Measurements from ENCODE around the gene SH3BP1.

Gene SH3BP1

DNA sequence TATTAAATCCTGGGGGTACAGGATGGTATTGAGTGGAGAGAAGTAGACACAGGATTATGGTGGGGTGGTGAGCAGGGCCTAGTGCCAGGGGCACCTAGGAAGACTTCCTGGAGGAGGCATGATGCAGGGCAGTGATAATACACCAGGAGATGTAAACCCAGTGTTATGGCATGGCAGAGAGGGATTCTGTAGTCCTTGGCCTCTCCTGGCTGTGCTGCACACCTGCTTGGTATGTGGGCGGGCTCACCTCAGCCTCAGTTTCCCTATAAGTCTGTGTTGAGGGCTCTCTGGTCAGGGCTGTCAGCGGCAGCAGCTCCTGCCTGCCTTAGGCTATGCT is 21.2 kb downstream of the SH3BP1 start:
- no peak for DNase-seq

DNA sequence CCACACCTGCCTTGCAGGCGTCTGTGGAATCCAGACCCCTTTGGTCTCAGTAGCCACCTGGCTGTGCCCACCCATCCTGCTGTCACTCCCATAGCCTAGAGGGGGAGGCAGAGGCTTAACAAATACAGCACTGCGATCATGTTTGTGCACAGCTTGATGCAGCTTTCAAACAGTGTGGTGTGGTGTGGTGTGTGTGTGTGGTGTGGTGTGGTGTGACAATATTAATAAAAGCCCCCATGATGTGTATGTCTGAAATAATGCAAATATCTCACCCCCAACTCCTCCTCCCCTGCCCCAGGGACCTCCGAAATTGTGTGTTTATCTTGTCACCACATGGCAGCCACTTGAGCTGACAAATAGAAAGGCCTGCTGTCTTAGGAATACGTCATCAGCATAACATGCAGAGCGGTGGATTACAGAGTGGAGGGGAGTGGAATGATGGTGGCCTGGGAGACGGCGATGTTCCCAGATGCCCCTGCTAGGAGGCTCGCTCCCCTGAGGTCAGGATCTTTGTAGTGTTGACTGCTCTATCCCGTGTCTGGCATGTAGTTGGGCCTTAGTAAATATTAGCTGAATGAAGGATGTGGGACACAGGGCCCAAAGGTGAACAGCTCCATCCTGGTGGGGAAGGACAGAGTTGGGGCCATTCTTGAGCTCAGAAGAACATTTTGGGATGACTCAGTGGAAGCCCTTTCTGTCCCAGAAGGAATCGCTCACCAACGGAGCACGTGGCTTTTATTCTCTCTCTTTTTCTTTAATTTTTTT is 21.9 kb downstream of the SH3BP1 start:
- DNase-seq, result no peak

DNA sequence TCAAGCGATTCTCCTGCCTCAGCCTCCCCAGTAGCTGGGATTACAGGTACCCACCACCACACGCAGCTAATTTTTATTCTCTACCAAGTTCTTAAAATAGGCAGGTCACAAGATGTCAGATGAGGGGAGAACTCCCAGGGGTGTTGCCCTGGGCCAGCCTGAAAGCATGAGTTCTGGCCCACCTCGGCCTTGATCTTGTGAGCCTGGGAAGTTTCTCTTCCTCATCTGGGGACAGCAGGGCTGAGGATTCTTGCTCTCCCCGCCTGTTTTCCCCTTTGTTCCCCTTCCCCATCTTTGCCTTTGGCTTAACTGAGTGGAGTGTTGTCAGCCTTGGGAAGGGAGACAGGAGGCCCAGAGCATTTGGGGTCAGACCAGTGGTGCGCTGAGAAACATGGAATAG is 22.6 kb downstream of the SH3BP1 start:
- no peak for DNase-seq

DNA sequence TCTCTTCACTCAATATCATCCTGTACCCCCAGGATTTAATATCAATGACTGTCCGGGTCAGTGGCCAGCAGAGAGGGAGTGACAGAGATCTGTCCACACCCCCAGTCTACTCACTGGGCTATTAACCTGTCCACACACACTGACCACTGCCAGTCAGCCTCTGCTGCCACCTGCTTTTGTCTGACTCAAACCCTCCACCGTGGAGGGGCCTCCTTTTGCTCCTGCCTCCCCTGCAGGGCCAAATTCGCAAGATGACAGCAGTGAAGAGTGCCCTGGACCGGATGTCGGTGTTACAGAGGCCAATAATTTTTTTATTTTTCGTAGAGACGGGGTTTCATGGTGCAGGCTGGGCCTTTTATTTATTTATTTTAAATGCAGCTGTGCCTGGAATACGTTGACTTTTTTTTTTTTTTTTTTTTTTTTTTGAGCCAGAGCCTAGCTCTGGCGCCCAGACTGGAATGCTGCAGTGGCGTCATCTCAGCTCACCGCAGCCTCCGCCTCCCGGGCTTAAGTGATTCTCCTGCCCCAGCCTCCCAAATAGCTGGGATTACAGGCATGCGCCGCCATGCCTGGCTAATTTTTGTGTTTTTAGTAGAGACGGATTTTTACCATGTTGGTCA is 24.2 kb downstream of the SH3BP1 start:
- DNase-seq, result no peak

DNA sequence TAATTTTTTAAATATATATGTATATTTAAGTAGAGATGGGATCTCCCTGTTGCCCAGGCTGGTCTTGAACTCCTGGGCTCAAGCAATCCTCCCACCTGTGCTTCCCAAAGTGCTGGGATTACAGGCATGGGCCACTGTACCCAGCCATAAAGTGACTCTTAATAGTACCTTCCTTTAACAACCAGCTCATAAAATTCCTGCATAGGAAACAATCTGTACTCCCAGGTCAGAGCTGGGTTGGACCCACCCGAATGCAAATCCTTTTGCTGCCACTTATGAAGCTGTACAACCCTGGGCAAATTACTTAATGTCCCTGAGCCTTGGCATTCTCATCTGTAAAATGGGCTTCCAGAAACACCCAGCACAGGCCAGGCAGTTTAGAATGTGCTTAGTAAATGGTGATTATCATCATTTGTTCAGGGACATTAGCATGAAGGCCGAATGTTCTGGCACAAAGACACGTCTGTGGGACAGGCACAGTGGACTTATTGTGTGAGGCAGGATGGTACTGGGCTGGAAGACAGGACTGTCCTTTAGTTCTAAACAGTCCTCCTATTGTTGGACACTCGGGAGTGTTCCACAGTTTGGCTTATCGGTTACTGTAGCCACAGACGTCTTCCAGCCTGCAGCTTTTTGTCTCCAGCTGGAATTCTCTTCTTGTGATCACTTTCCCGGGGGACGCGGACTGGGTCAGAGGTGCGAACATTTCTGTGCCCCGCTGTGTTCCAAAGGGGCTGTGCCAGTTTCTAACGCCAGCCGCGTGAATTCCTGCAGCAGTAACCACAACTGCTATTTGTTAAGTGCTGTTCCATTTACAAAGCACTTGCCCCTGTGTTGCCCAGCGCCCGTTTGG is 25.0 kb downstream of the SH3BP1 start:
- no peak for DNase-seq

DNA sequence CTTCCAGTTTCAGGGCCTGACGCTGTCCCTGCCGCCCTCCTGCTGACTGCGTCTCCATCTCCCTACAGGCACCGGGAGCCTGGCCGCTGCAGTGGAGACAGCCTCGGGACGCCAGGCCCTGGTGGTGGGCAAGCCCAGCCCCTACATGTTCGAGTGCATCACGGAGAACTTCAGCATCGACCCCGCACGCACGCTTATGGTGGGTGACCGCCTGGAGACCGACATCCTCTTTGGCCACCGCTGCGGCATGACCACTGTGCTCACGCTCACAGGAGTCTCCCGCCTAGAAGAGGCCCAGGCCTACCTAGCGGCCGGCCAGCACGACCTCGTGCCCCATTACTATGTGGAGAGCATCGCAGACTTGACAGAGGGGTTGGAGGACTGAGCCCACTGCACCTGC is 26.0 kb downstream of the SH3BP1 start:
- DNase-seq, result no peak

DNA sequence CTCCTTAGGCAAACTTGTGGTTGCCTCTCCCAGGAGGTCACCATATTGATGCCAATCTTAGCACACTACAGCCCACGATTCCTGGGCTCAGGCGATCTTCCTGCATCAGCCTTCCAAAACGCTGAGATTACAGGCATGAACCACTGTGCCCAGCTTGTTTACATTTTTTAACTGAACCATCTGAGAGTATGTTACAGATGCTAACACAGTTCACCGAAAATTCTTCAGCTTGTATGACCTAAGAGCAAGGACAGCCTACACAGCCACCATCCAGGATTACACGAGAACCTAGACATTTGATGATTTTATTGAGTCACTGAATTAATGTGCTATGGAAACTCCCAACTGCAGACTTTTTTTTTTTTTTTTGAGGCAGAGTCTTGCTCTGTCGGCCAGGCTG is 30.1 kb downstream of the SH3BP1 start:
- no peak for DNase-seq

DNA sequence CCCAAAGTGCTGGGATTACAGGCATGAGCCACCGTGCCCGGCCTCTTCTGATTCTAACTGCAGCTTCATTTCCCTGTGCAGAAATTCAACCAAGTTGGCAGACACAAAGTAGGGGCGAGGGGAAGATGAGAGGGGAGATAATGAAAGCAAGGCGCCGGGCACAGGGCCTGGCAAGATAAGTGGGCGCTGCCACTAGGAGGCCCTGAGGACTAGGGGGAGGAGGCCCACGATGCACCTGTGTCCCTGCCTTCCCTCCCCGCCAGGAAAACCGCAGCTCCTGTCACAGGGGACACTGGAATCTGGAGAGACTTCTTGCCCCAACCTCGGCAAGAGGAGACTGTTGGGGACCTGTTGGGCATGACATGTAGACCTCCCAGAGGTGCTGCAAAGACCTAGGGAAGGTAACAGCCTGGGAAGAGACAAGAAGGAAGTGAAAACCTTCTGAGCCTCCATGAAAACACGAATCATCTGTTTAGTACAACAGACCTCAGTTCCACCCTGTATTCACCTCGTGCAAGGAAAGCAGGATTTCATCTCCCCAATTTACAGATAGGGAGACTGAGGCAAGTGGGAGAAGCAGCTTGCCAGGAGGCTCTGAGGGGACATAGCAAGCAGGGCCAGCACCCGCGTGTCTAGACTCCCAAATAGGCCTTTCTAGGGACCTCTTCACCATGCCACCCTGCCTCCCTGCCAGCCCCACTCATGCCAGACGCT is 32.9 kb downstream of the SH3BP1 start:
- no peak for DNase-seq

DNA sequence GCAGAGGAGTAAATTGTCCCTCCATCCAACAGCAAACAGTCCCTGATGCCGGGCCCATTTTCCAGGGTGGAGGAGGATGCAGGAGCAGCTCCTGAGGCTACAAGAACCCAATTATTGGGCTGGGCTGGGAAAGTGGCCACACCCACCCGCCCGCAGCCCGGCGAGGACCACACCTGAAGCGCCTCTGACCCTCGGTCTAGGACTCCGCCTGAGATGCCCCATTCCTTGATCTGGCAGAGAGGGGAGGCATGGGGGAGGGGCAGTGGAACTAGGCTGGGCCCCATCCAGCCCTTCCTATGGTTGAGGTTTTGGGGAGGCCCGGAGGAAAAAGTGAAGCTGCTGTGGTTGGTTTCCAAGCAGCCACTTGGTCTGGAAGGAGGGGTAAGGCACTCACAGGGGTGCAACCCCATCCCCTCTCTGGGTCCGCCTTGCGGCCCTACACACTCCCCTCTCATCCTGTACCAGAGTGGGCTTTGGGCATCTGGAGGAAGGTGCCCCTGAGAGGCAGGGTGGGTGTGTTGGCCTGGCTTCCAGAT is 33.5 kb downstream of the SH3BP1 start:
- no peak for DNase-seq

DNA sequence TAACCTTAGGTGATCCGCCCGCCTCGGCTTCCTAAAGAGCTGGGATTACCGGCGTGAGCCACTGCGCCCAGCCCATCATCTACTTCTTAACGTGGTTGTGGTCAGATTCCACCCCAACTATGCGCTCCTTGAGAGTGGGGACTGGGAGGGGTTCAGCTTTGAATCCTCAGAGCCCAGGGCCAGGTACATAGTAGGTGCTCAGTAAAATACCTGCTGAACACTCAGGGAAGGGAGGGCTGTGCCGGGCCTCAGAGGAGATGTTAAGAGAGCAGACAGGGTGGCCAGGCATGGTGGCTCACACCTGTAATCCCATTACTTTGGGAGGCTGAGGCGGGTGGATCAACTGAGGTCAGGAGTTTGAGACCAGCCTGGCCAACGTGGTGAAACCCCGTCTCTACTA is 34.8 kb downstream of the SH3BP1 start:
- DNase-seq, result no peak

DNA sequence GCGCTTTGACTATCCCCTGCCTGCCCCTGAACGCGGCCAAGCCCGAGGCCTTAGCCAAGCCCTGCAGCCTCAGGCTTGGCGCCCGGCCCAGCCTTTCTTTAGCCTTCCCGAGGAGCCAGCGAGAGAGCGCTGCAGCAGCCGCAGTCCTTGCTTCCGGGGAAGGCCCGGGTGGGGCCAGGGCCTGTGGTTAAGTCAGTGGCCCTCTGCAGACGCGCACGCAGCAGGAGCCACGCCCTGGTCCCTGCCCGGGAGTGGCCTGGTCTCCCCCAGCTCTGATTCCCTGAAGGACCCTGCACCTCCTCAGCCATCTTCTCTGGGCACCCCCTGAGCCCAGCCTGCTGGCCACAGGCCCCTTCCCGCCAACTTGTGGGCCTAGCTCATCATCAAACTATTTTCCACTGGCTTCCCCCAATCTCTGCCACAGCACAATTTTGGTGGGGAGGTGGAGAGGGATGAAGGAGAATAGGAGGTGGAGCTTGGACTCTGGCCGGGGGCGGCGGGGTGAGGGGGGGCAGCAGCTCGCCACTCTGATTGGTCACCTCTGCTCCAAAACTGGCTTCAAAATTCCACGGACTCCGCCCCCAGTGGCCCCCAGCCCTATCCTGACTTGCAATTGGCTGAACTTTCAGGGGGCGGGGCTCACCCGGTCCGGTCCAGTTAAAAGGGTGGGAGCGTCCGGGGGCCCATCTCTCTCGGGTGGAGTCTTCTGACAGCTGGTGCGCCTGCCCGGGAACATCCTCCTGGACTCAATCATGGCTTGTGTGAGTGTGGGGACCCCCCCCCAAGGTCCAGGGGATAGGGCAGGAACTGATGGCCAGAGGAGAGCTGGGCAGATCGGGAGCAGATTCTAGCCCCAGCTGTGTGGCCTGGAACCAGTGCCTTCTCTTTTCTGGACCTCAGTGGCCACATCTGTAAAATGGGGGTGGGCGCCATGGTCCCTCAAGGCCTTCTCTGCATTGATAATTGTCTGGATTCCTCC is 35.8 kb downstream of the SH3BP1 start, which contains the start of gene LGALS1:
LGALS1 (plus strand) TSS at position 686 of the 979 bp plus-strand sequence; CDS start at position 753, 67 bp downstream.
- no peak for DNase-seq

DNA sequence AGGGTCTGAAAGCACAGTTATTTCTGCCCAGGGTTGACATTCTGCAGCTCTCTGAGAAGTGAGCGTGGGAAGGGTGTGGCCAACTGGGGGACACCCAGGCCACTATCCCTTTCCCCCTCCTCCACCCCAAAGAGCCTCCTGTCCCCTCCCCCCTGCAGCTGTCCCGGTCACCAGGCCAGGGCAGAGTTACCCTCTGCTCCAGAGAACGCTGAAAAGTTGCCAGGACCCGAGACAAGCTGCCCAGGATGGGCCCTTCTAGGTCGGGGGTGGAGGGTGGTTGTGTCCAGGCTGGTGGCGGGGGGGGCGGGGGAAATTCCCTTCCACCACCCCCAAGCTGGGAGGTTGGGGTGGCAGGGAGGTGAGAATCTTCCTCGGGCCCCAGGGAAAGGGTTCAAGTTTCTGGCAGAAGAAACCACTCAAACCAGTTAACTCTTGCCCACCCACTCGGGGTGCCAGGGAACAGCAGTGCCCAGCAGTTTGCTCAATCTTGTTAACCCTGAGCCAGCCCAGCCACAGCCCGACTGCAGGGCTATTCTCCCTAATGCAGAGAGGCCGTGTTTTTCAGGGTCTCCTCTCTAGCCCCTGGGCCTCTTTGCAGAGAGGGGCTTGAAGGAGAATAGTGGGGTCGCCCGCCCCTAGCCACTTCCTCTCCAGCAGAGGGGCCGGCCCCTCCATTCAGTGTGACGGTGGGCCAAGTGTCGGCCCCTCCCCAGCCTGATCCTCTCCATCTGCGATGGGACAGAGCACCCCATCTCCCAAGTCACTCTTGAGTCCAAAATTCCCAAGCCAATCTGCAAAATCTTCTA is 36.7 kb downstream of the SH3BP1 start:
- no peak for DNase-seq

DNA sequence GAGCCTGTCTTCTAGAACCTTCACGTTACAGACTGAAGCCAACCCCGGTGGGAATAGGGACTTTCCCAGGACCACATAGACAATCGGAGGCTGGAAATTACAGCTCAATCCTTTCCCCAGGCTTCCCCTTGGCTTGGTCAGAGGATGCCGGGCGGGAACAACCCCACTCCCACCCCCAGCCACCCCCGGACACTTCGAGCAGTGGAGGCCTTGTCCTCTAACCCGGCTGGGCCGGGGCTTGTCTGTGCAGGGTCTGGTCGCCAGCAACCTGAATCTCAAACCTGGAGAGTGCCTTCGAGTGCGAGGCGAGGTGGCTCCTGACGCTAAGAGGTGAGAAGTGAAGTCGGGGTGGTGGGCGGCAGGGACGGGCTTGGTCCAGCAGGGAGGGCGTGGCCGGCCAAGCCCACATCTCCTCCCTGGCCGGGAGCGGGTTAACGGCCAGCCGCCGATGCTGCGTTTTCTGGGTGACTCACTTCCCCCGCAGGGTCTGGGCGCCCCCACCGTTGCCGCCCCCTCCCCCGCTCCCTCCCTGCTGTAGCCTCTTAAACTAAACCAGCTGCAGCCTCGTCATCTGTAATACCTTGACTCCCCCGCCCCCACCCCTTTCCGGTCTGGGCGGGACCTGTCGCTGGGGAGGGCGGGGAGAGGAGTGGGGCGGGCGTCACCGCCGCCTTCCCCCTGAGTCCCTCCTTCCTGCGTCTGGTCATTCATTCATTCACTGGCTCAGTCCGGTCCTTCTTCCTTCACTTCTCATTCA is 37.4 kb downstream of the SH3BP1 start:
- peak; percentile 95 for DNase-seq

DNA sequence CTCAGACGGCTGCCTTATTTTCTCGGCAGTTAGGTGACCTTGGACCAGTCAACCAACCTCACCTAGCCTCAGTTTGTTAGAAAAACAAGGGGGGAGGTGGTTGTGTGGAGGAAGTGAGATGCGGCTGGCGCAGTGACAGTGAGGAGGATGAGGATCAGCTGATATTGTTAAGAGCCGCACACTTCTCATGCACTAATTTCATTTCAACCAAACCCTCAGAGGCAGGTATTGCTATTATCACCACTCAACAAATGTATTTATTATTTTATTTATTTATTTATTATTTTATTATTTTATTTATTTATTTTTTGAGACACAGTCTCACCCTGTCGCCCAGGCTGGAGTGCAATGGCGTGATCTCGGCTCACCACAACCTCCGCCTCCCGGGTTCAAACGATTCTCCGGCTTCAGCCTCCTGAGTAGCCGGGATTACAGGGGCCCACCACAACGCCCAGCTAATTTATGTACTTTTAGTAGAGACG is 38.1 kb downstream of the SH3BP1 start:
- no peak for DNase-seq

DNA sequence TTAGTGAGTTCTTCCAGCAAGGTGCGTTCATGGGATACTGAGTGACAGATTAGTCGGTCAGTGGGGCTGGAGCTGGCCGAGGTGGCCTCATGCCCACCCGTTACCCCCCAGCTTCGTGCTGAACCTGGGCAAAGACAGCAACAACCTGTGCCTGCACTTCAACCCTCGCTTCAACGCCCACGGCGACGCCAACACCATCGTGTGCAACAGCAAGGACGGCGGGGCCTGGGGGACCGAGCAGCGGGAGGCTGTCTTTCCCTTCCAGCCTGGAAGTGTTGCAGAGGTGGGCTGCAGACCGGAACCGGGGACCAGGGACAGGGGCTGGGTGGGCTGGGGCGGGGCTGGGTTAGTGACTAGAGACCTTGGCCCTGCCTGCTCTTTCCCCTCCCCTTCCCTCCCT is 38.9 kb downstream of the SH3BP1 start:
- no peak for DNase-seq

DNA sequence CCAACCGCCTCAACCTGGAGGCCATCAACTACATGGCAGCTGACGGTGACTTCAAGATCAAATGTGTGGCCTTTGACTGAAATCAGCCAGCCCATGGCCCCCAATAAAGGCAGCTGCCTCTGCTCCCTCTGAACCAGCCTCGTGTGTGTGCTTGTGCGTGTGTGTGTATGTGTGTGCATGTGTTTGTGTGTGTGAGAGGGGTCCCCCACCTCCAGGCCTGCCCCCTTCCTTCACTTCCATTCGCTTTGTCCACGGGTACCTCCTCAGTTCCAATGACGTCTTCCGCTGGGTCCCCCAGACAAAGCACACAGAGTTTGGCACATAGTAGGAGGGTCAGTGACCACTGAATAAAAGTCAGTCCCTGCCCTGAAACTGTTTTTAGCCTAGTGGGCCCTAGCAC is 40.2 kb downstream of the SH3BP1 start:
- DNase-seq, result no peak

DNA sequence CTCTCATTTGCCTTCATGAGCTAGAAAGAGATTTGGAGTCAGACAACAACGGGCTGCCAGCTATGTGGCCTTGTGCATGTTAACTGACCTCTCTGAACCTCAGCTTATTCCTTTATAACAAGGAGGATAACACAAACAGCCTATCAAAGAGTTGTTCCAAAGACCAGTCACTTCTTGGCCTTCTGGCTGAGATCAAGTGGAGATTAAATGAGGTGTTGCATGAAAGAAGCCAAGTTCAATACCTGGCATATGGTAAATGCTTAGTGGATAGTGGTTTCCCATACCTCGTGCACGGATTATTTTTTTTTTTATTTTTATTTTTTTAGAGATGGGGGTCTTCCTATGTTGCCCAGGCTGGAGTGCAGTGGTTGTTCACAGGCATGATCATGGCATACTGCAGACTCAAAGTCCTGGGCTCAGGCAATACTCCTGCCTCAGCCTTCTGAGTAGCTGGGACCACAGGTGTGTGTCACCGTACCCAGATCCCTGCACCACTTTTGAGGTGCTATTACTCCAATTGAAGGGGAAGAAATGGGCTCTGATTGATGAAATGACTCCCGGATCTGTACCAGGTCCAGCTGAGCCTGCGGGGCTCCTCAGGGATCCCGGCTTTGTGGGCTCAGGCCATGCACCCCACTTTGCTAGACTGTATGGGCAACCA is 40.9 kb downstream of the SH3BP1 start:
- no peak for DNase-seq

DNA sequence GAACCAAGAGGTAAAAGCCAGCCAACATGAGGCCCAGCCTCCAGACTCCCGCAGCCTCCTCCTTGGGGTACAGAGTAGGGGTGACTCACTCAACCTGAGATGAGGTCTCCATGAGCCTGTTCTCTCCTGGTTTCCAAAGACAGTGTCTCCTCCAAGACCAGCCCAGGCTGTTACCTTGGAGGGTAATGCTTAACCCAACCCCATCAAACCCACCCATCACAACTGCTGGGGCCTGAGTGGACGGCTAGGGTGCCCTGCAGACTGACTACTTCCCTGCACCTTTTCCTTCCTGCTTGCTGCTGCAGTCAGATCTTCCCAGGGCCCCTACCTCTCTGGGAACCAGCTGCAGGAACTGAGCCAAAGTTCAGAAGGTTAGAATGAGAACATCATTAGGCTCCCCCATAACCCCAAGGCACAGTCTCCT is 41.5 kb downstream of the SH3BP1 start:
- no peak for DNase-seq

DNA sequence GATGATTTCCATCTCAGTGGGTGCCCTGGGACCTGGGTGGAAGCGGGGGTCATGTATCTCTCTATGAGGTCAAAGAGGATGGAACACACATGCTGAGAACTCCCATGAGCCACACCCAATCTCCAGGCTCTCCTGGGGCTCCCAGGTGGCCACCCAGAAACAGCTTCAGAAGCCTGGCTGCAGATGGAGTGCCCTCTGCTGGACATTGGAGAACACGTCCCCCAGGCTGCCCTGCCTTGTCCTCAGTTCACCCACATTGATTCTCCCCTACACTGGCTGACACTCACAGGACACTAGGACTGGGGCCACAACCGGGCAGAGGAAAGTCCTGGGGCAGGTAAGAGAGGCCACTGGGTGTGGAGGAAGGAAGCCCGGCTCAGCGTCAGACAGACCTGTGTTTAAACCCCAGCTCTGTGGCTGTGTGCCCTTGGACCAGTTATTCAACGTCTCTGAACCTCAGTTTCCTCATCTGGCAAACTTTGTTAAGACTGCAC is 42.1 kb downstream of the SH3BP1 start:
- DNase-seq, result peak; percentile 68 to 69
